Activated T-helper 1 cell treated with anti-CD3 and anti-CD28 coated beads, Interleukin-2, amount 50 U/mL, for 16 hours (primary cell): ENCODE results near the gene ANHX.

Source experiments
- DNase-seq, 2 donors: peaks; one replicate each; pipeline ENCODE4 v3.0.0-alpha.2; 2020; ENCODE audit warnings: low read depth in 1 of 2, low spot score in 1 of 2

The ANHX gene

GRCh38 chr12:133203344-133204263, 32.1 kb downstream of the ANHX start:
- no peak for DNase-seq

GRCh38 chr12:133202493-133203343, 33.0 kb downstream of the ANHX start:
- DNase-seq: no peak

GRCh38 chr12:133201888-133202287, 33.8 kb downstream of the ANHX start:
- DNase-seq: no peak

GRCh38 chr12:133192847-133193246, 42.8 kb downstream of the ANHX start:
- DNase-seq: no peak

GRCh38 chr12:133190176-133190575, 45.5 kb downstream of the ANHX start:
- DNase-seq: no peak

- DNase-seq: peak; percentile 75 to 81
Measured at GRCh38 chr12:133181238-133181959, 54.3 kb downstream of the ANHX start, which contains the start of gene ZNF268. TSS of gene ZNF268 (plus strand) at chr12:133181495. CDS start at chr12:133181998, 503 bp downstream.

GRCh38 chr12:133180669-133181068, 55.0 kb downstream of the ANHX start:
- no peak for DNase-seq

- no peak for DNase-seq
Measured at GRCh38 chr12:133174901-133175300, 60.8 kb downstream of the ANHX start.

- DNase-seq: no peak
Measured at GRCh38 chr12:133172491-133172890, 63.2 kb downstream of the ANHX start.
